Measurements from ENCODE around the gene PRPF8. TPM values are rescaled to one million over a fixed set of nuclear protein-coding genes. Genes with fewer than 3 reads are reported as not detected.

PRPF8 gene
- total and polyA plus RNA-seq, 4 experiments from 2014 or later = 87.9 to 464 (median 327) TPM

- intact Hi-C loops (cut with micrococcal nuclease) = no loop called here
These were observed 33.7 kb downstream of the PRPF8 start for GRCh38 chr17:1650731-1651558.

GRCh38 chr17:1649844-1650501, 34.7 kb downstream of the PRPF8 start, which contains the start of gene RILP:
Gene RILP (minus strand): TSS chr17:1649866. CDS start chr17:1649804, 62 bp downstream.
- Histone ChIP-seq H3K4me1 (ENCODE audit: insufficient read depth, low read length) (peaks cover 17% of the 10 kb centered on the region), H3K27me3 (ENCODE audit: insufficient read depth, low read length) (no peaks in the 10 kb centered on the region), H3K36me3 (ENCODE audit: insufficient read depth, low read length) (peaks cover 43% of the 10 kb centered on the region), H3K27ac (ENCODE audit: low read depth, low read length) (peak within 1 kb of the TSS; percentile 53), H3K9me3 (ENCODE audit: control insufficient read depth in 1 of 2, low read length in 2 of 2) (no peaks in the 10 kb centered on the region), H3K4me3 (ENCODE audit: low read length in 2 of 2) (peak within 1 kb of the TSS in 1 of 2 donors; percentile 63)
- intact Hi-C loops (cut with micrococcal nuclease) = loop anchor here (1.0 to 10.0 kb wide), 7 partner anchors 22 to 615 kb away; partner anchors contain the start of genes OVCA2, PRPF8, SLC43A2 and TRARG1
- ChIA-PET POLR2A (ENCODE audit: partially characterized antibody) (interaction anchor here (0.6 to 3.5 kb wide), 19 partner anchors 10 to 686 kb away, joined by 3 to 36 read pairs (median 5); partner anchors contain the start of genes CRK, INPP5K, PITPNA and PRPF8), CTCF (ENCODE audit: partially characterized antibody) (interaction anchor here (1.0 to 2.9 kb wide), 18 partner anchors 9 to 397 kb away, joined by 3 to 16 read pairs (median 4); no protein-coding TSS in a partner anchor)
- H3K27me3 Mint-ChIP-seq = no peaks in the 10 kb centered on the region
- peak within 1 kb of the TSS in 6 of 7 donors; percentile 42 to 90 (median 72) for H3K27ac Mint-ChIP-seq
- peaks cover 27 to 39% of the 10 kb centered on the region in 2 donors for H3K36me3 Mint-ChIP-seq
- H3K4me1 Mint-ChIP-seq = peaks cover 2 to 16% (median 8%) of the 10 kb centered on the region in 4 donors
- H3K4me3 Mint-ChIP-seq = peak within 1 kb of the TSS; percentile 61 to 78 (median 68)
- DNase-seq = peak in 2 of 5 donors; percentile 32 to 40
- H3K9me3 Mint-ChIP-seq = no peaks in the 10 kb centered on the region

More at GRCh38 chr17:1650731-1651558, 33.7 kb downstream of the PRPF8 start:
- Histone ChIP-seq H3K36me3 (ENCODE audit: insufficient read depth, low read length) (peaks cover 50% of the 10 kb centered on the region), H3K27me3 (ENCODE audit: insufficient read depth, low read length) (no peaks in the 10 kb centered on the region), H3K9me3 (ENCODE audit: control insufficient read depth in 1 of 2, low read length in 2 of 2) (no peaks in the 10 kb centered on the region), H3K27ac (ENCODE audit: low read depth, low read length) (no peak overlapping the region), H3K4me1 (ENCODE audit: insufficient read depth, low read length) (peaks cover 17% of the 10 kb centered on the region), H3K4me3 (ENCODE audit: low read length in 2 of 2) (no peak overlapping the region)
- Mint-ChIP-seq H3K27ac (peak overlapping the region in 5 of 7 donors; percentile 13 to 76 (median 43)), H3K4me1 (peaks cover 2 to 16% (median 7%) of the 10 kb centered on the region in 4 donors), H3K27me3 (no peaks in the 10 kb centered on the region), H3K36me3 (peaks cover 32 to 45% of the 10 kb centered on the region in 2 donors), H3K9me3 (no peaks in the 10 kb centered on the region), H3K4me3 (peak overlapping the region in 2 of 8 donors; percentile 21 to 43)
- ChIA-PET POLR2A (ENCODE audit: partially characterized antibody) (interaction anchor here (0.6 to 3.5 kb wide), 7 partner anchors 9 to 635 kb away, joined by 3 to 36 read pairs (median 14); partner anchors contain the start of gene SMYD4), CTCF (ENCODE audit: partially characterized antibody) (interaction anchor here (1.1 to 2.9 kb wide), 5 partner anchors 12 to 396 kb away, joined by 3 to 16 read pairs (median 5); no protein-coding TSS in a partner anchor)
- DNase-seq = no peak

GRCh38 chr17:1648963-1649843, 35.5 kb downstream of the PRPF8 start:
- H3K9me3 ChIP-seq (ENCODE audit: control insufficient read depth in 1 of 2, low read length in 2 of 2) = no peaks in the 10 kb centered on the region
- Mint-ChIP-seq H3K9me3 (no peaks in the 10 kb centered on the region), H3K4me1 (peaks cover 6 to 20% (median 12%) of the 10 kb centered on the region in 4 donors), H3K4me3 (peak overlapping the region; percentile 24 to 78 (median 68)), H3K36me3 (peaks cover 21 to 36% of the 10 kb centered on the region in 2 donors), H3K27me3 (no peaks in the 10 kb centered on the region), H3K27ac (peak overlapping the region in 3 of 7 donors; percentile 35 to 90 (median 53))
- H3K4me1 ChIP-seq (ENCODE audit: insufficient read depth, low read length) = peaks cover 23% of the 10 kb centered on the region
- no peaks in the 10 kb centered on the region for H3K27me3 ChIP-seq (ENCODE audit: insufficient read depth, low read length)
- peak overlapping the region in 1 of 2 donors; percentile 63 for H3K4me3 ChIP-seq (ENCODE audit: low read length in 2 of 2)
- CTCF ChIA-PET (ENCODE audit: partially characterized antibody) = interaction anchor here (0.6 to 2.9 kb wide), 25 partner anchors 9 to 405 kb away, joined by 3 to 16 read pairs (median 4); no protein-coding TSS in a partner anchor
- peak; percentile 92 to 95 (median 93) for DNase-seq
- intact Hi-C loops (cut with micrococcal nuclease) = loop anchor here (1.0 to 10.0 kb wide), 7 partner anchors 21 to 616 kb away; partner anchors contain the start of genes OVCA2, PRPF8, SLC43A2 and TRARG1
- POLR2A ChIA-PET (ENCODE audit: partially characterized antibody) = interaction anchor here (0.5 to 3.5 kb wide), 25 partner anchors 9 to 687 kb away, joined by 3 to 36 read pairs (median 3); partner anchors contain the start of genes CRK, INPP5K, PITPNA and PRPF8
- peak overlapping the region; percentile 53 for H3K27ac ChIP-seq (ENCODE audit: low read depth, low read length)
- peaks cover 36% of the 10 kb centered on the region for H3K36me3 ChIP-seq (ENCODE audit: insufficient read depth, low read length)

- POLR2A ChIA-PET (ENCODE audit: partially characterized antibody) = interaction anchor here (0.5 to 3.5 kb wide), 20 partner anchors 8 to 688 kb away, joined by 3 to 36 read pairs (median 4); partner anchors contain the start of genes CRK, INPP5K, PRPF8 and SLC43A2
These were observed 36.3 kb downstream of the PRPF8 start for GRCh38 chr17:1648173-1648962.

GRCh38 chr17:1647802-1648171, 36.9 kb downstream of the PRPF8 start:
- ChIA-PET POLR2A (ENCODE audit: partially characterized antibody) (interaction anchor here (1.6 to 2.1 kb wide), 3 partner anchors 19 to 131 kb away, joined by 6 to 22 read pairs (median 7); partner anchors contain the start of genes INPP5K and SLC43A2), CTCF (ENCODE audit: partially characterized antibody) (interaction anchor here (1.2 to 2.9 kb wide), 10 partner anchors 11 to 385 kb away, joined by 3 to 16 read pairs (median 6); no protein-coding TSS in a partner anchor)
- peaks cover 28% of the 10 kb centered on the region for H3K4me1 ChIP-seq (ENCODE audit: insufficient read depth, low read length)
- no peak overlapping the region for H3K4me3 ChIP-seq (ENCODE audit: low read length in 2 of 2)
- H3K27ac ChIP-seq (ENCODE audit: low read depth, low read length) = no peak overlapping the region
- Mint-ChIP-seq H3K27me3 (no peaks in the 10 kb centered on the region), H3K27ac (peak overlapping the region in 1 of 7 donors; percentile 90), H3K4me3 (peak overlapping the region in 6 of 8 donors; percentile 33 to 71 (median 60)), H3K4me1 (peaks cover 7 to 24% (median 16%) of the 10 kb centered on the region in 4 donors), H3K36me3 (peaks cover 8 to 23% of the 10 kb centered on the region in 2 donors), H3K9me3 (no peaks in the 10 kb centered on the region)
- DNase-seq = no peak
- peaks cover 22% of the 10 kb centered on the region for H3K36me3 ChIP-seq (ENCODE audit: insufficient read depth, low read length)
- H3K9me3 ChIP-seq (ENCODE audit: control insufficient read depth in 1 of 2, low read length in 2 of 2) = no peaks in the 10 kb centered on the region
- intact Hi-C loops (cut with micrococcal nuclease) = loop anchor here (2.0 to 10.0 kb wide), 6 partner anchors 35 to 617 kb away; partner anchors contain the start of genes OVCA2, PRPF8 and TRARG1
- H3K27me3 ChIP-seq (ENCODE audit: insufficient read depth, low read length) = no peaks in the 10 kb centered on the region

More at GRCh38 chr17:1648173-1648962, 36.3 kb downstream of the PRPF8 start:
- peak overlapping the region; percentile 42 for H3K27ac ChIP-seq (ENCODE audit: low read depth, low read length)
- H3K36me3 Mint-ChIP-seq = peaks cover 13 to 28% of the 10 kb centered on the region in 2 donors
- peak overlapping the region in 4 of 7 donors; percentile 35 to 90 (median 48) for H3K27ac Mint-ChIP-seq
- H3K36me3 ChIP-seq (ENCODE audit: insufficient read depth, low read length) = peaks cover 28% of the 10 kb centered on the region
- H3K4me3 ChIP-seq (ENCODE audit: low read length in 2 of 2) = peak overlapping the region in 1 of 2 donors; percentile 63
- DNase-seq = no peak
- no peaks in the 10 kb centered on the region for H3K9me3 Mint-ChIP-seq
- peaks cover 28% of the 10 kb centered on the region for H3K4me1 ChIP-seq (ENCODE audit: insufficient read depth, low read length)
- peak overlapping the region; percentile 33 to 78 (median 68) for H3K4me3 Mint-ChIP-seq
- intact Hi-C loops (cut with micrococcal nuclease) = loop anchor here (2.0 to 10.0 kb wide), 6 partner anchors 34 to 616 kb away; partner anchors contain the start of genes OVCA2, PRPF8 and TRARG1
- CTCF ChIA-PET (ENCODE audit: partially characterized antibody) = interaction anchor here (0.6 to 2.9 kb wide), 23 partner anchors 8 to 406 kb away, joined by 3 to 16 read pairs (median 4); no protein-coding TSS in a partner anchor
- no peaks in the 10 kb centered on the region for H3K9me3 ChIP-seq (ENCODE audit: control insufficient read depth in 1 of 2, low read length in 2 of 2)
- no peaks in the 10 kb centered on the region for H3K27me3 ChIP-seq (ENCODE audit: insufficient read depth, low read length)
- H3K27me3 Mint-ChIP-seq = no peaks in the 10 kb centered on the region
- peaks cover 7 to 24% (median 16%) of the 10 kb centered on the region in 4 donors for H3K4me1 Mint-ChIP-seq
